SK-N-MC (cell line): ENCODE data around the gene IFT172.

Experiments
- EZH2 ChIP-seq: fragments of 200-600 bp; sonication (generic); IDR thresholded peaks from one replicate; pipeline ENCODE4 v1.6.1; 2017; ENCODE audit warnings: antibody characterized with exemption
- FOXP2 ChIP-seq: optimal IDR thresholded peaks from 2 replicates; pipeline ENCODE3; 2011; ENCODE audit warnings: mild to moderate bottlenecking, moderate library complexity; ENCODE audit not compliant: insufficient read depth; ENCODE audit errors: extremely low read length, control extremely low read depth
- POLR2AphosphoS5 ChIP-seq: IDR thresholded peaks from 2 replicates; pipeline ENCODE4 v1.6.1; 2012; ENCODE audit warnings: mild to moderate bottlenecking, low read depth, low read length, borderline replicate concordance

GRCh38 chr2:27497288-27497627, 7.7 kb upstream of the IFT172 start:
- TF ChIP-seq EZH2 (no peak), POLR2AphosphoS5 (no peak), FOXP2 (no peak)
